ENCODE measurements around the gene COLEC12.

GRCh38 chr18:366466-367061 is 133.9 kb downstream of the COLEC12 start:
- TF ChIP-seq CTCF (conservative IDR thresholded peaks at IDR 0.05) = no peak
- TF ChIP-seq EZH2 (IDR thresholded peaks at IDR 0.05; ENCODE audit: low read depth) = no peak
